IPS-NIHi7 (cell line): Measurements from ENCODE around the gene EPN2.
"Not testable (repeated sequence)": the region's sequence is repeated elsewhere in the genome, so short reads cannot be mapped to it uniquely, and the experiment has no call there.

Experiments
- DNase-seq: peaks from one replicate; pipeline ENCODE4 v3.0.0; 2012; ENCODE audit warnings: mixed read lengths; ENCODE audit errors: extremely low spot score

EPN2 gene

GRCh38 chr17:19345486-19346350 lies 108.6 kb downstream of the EPN2 start:
- DNase-seq, result no peak

DNA sequence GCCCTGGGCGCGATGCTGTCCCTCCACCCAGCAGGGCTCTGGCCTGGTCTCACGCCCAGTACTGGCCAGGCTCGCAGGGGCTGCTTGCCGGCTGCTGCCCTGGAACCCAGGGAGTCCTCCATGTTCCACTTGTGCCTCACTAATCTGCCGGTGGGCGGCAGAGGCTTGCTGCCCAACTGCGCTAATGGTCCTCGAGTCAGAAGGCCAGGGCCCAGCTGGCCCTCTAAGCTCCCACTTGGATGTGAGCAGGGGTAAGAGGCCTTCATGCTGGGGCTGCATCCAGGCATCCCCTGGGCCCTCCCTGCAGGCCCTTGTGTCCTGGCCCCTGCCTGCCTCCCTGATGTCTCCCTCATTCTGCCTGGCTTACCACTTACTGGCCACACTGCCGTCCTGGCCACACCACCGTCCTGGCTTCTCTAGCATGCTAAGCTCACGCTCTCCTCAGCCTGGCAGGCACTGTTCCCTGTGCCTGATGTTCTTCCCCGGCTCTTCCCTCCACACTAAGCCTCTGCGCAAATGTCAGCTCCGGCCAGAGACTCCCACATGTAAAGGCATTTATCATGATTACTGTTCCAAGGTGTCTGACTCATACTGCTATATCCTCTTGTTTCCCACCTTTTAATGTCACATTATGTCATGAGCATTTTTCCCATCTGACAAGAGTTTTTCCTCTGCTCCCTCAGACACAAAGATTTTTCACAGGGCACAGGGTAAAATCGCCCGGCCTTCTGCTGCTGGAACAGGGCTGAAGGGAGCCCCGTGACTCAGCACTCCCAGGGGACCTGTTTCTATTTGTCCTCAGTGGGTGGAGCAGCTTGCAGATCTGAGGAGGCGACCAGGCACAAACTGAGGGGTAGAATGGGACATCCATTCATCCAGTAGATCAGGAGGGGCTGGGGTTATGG lies 109.4 kb downstream of the EPN2 start:
- no peak for DNase-seq

DNA sequence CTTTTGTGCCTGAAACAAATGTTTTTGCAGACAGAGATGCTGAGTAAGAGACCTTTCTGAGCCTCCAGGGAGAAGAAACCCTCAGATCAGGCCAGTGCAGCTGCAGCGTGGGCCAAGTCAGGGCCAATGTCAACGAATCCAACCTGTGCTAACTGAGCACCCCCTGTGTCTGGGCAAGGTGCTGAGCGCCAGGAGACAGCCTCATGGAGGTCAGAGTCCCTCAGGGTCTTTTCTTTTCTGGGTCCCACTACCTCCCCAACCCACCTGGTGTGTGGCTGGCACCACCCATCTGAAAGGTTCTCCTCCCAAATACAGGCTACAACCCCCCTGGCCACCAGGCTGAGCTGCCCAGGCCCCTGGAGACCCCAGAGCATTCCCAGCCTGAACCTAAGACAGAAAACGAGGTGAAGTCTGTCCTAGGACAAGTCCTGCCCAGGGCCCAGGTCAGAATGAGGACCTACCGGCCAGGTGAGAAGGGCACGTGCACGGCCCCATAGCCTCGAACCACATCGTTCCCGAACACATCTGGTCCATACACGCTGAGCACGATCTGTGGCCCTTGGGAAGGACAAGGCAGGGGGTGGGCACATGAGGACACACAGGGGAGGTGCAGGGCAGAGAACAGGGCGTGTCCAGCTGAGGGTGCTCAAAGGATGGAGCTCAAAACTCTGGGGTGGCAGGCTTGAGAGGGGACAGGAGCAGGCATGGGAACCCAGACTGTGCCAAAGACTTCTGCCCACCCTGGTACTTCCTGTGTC lies 110.3 kb downstream of the EPN2 start:
- DNase-seq, result no peak

DNA sequence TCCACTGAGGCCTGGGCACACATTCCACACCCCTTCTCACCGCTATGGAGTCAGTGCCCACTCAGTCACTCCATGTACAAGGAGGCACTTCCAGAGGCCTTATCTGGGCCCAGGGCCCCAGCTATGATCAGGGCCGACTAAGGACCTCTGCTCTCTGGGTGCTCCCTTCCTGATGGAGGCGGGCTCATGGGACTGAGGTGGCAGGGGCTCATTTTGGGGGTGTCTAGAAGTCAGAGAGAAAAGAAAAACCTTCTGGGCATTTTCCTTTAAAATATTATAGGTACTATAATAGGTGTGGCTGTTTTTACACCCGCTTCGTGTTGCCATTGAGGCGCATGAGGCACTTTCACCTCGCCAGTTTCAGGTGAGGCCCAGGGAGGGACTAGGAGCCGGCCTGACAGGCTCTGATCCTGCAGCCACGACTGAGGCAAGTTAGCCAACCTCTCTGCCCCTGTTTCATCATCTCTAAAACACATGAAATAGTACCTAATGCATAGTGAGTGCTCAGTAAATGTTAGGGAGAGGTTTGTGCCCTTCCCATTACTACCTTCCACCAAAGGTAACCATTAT lies 111.0 kb downstream of the EPN2 start:
- no peak for DNase-seq

GRCh38 chr17:19348806-19349205 lies 111.6 kb downstream of the EPN2 start:
- DNase-seq, result no peak

- not testable (repeated sequence) for DNase-seq
Measured at GRCh38 chr17:19353401-19353800, 116.2 kb downstream of the EPN2 start.

DNA sequence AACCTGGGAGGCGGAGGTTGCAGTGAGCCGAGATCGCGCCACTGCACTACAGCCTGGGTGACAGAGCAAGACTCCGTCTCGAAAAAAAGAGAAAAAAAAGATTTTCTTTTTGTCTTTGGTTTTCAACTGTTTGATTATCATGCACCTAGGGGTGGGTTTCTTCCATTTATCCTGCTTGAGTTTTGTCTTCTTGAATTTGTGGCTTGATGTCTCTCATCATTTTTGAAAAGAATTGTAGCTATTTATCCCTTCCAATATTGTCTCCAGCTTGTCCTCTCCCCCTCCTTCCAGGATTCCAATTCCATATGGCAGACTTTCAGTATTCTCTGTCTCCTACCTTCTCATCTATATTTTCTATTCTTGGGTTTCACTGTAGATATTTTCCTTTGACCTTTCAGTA lies 117.6 kb downstream of the EPN2 start:
- no peak for DNase-seq

- no peak for DNase-seq
Measured at GRCh38 chr17:19357351-19357750, 120.2 kb downstream of the EPN2 start.

DNA sequence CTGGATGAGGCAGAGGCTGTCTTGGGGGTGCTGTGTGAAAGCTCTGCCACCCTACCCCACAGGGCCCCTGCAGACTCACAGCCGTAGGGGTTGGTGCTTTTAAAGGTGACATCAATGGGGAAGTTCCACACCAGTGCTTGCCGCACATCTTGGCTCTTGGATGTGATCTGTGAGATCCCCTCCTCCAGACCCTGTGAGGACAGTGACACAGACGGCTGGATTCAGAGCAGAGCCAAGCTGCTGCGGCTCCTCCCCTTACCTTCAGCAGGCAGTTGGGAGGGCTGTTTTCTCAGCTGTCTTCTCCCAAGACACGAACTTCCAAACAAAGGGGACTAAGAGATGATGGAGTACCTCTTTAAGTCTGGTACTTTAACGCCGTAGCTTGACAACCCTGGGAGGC lies 120.6 kb downstream of the EPN2 start:
- no peak for DNase-seq

GRCh38 chr17:19359151-19359550 lies 122.0 kb downstream of the EPN2 start:
- no peak for DNase-seq

- DNase-seq, result no peak
Measured at GRCh38 chr17:19359856-19360255, 122.7 kb downstream of the EPN2 start.

DNA sequence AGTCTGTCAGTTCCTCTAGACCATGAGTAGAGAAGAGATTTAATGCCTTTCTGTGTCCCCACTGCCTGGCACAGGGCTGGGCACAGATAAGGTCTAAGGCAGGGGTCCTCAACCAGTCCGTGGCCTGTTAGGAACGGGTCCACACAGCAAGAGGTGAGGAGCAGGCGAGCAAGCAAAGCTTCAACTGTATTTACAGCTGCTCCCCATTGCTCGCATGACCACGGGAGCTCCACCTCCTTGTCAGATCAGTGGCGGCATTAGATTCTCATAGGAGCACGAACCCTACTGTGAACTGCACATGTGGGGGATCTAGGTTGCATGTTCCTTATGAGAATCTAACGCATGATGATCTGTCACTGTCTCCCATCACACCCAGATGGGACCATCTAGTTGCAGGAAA lies 123.6 kb downstream of the EPN2 start:
- DNase-seq, result no peak

DNA sequence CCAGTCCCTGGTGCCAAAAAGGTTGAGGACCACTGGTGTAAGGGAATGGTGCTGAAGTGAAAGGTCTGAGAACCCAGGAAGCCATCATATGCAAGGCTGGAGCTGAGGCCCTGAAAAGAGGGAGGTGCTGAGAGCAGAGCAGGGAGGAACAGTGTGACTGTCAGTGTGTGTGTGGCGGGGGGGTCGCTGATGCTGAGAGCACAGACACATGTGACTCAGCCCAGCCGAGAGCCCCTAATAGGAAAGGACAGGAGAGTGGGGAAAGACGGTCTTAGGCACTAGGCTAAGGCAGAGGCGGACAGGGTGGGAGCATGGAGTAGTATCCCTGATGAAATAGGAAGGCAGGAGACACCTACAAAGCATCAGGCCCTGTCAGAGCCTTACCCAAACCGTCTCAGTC lies 124.2 kb downstream of the EPN2 start:
- DNase-seq, result no peak

GRCh38 chr17:19361944-19362276 lies 124.7 kb downstream of the EPN2 start:
- DNase-seq, result no peak

GRCh38 chr17:19362277-19363113 lies 125.3 kb downstream of the EPN2 start, which contains the start of gene B9D1:
TSS of gene B9D1 (minus strand) at chr17:19362723. CDS start at chr17:19362569, 154 bp downstream.
- DNase-seq, result peak; percentile 95

DNA sequence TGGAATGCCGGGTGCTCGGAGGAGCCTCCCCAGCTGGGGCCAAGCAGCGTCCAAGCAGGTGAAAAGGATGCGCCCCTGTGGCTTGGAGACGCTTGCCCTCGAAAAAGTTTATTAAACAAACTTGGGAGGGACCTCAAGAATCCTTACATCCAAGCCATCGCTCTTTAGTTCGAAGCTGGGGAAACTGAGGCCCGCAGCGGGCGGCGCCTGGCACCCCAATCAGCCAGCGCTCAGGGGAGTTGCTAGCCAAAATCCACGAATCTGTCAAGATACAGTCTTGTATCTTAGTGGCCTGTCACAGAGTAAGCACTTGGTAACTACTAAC lies 125.9 kb downstream of the EPN2 start:
- DNase-seq, result no peak

DNA sequence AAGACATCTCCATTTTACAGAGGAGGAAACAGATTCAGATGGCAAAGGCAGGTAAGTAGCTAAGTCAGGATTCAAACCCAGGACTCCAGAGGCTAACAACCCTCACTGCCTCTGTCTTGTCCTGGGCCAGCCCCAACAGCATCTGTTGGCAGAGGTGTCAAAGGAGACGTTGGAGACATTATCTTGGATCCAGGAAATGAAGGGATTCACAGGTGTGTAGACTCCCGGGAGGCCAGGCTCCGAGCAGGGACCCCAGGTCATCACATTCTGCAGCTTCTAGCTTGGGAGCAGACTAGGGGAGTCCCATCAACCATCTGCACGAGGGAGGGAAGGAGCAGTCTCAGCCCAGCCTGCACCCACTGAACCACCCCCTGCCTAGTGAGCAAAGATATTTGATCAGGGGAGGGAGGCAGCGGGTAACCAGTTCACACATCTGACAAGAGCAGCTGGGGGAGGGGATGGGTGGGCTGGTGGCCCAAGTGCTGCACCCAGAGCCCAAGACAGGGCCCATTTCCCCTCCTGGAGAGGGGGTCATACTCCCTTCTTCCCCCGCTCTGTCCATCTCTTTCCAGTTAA lies 126.4 kb downstream of the EPN2 start:
- DNase-seq, result no peak

DNA sequence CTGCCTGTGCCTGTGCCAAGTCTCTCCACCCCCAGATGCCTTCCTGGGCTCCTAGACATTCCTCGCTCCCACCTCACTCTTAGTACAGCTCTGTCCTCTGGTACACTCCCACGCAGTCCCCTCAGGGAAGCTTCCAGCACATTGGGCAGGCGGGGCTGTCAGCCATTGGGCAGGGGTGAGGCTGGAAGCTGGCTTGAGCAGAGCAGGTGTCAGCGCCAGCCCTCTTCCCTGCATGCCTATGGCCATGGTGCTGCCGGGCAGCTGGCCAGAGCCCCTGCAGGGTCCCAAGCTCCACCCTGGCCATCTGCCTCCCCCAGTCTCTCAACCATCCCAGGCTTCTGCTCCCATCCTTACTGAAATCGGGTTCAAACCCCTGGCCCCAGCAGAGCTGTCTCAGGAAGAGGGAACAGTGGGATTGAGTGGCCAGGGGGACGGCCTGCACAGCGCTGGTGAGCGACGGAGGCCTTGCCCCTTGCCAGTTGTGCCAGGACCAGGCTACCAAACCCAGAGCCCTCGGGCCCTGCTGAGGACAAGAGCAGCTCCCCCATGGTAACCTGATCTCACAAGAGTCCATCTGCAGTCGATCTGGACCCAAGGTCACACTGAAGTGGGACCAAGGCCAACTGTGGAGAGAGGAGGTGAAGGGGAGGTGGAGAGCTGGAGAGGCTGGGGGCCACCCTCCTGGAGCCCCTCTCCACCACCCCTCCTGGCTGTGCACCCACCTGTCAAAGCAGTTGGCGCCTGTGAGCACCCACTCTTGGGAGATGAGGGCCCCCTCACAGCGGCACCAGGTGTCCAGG lies 127.7 kb downstream of the EPN2 start:
- no peak for DNase-seq

- DNase-seq, result no peak
Measured at GRCh38 chr17:19365499-19365817, 128.3 kb downstream of the EPN2 start.
